HPDE6-E6E7 (cell line): ENCODE data around the gene RPGRIP1L.
A peak's percentile ranks its signal among the peaks of the same experiment; 100 is the strongest.

Source experiments
- DNase-seq: peaks from one replicate; pipeline ENCODE4 v3.0.0; 2011; ENCODE audit warnings: missing footprints; ENCODE audit errors: extremely low spot score

Gene RPGRIP1L

DNA sequence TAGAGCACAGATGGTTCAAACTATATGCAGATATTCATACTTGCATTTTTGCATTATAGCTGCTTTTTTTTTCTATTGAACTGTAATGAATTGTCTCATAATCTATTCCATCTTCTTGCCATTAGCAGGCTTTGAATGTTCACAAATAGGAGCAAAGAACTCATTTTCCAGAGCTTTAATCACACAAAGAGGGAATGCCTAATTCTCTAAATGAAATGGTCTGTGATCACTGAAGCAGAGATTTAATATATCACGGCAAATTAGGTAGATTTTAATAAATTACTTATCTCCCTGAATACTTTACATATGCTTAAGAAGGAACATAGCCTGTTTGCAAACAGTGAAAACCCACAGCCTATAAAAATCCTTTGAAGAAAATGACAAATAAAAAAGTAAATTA is 103.0 kb downstream of the RPGRIP1L start:
- no peak for DNase-seq

DNA sequence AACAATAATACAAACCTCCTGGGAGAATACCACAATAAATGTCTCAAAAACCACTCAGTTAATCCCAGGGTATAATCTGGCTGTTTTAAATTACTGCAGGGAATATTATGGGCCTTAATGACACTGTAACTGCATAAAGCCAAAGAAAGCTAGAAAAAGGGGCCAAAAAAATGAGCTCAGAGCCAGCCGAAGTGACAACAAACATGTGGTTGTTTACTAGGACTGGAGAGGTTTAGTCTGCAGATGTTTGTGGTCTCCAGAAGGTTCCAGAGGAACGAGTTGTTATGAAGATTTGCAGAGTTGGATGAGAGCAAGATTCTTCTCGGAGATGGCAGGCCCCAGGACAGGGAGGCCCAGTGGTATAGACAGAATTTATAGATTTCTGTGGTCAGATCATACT is 103.5 kb downstream of the RPGRIP1L start:
- DNase-seq: no peak

DNA sequence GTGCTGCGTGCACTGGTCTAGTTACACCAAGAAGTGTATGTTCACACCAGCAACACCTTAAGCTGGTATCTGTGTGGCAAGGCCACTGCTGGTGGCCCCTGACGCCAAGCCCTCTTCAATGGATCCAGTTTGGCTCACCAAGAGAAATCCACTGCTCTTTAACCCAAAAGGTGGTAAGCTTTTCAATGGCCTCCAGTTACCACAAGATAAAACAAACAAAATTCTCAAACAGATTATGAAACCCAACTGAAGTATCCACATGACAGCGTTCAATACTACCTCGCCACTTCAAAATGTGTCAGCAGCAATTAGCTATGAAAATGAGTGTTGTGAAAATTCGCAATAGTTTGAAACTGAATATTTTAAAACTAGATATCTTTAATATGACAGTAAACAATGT is 104.1 kb downstream of the RPGRIP1L start:
- no peak for DNase-seq

DNA sequence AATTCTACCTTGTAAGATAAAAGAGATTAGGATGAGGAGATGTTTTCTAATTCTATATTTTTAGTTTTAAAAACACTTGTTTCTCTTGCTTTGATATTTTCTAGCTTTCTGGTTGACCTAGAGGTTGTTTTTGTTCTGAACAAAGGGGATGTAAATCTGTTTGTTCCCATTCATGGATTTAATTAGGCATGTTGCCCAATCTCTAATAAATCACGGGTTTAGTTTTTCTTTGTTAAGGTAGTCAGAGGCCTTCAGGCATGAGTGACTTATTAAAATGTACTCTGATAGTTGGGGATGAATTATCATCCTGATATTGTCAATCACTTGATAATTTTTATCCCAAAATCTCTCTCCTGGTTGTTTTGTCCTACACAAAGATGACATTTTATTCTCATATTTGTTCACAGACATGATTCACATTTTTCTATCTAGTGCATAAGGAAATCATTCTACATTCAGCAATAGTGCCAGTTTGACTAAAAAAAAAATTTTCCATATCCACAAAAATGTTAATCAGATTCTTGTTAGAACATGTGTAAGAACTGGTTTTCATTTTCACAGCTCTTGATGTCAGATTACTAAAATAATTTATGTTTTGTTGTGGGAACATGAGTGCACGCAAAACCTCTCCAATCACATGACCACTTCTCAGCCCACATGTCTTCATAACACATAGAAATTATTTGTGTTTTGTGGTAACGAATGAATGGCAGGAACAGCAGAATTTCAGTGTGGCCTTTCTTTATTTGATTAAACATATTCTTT is 105.0 kb downstream of the RPGRIP1L start:
- DNase-seq: no peak

DNA sequence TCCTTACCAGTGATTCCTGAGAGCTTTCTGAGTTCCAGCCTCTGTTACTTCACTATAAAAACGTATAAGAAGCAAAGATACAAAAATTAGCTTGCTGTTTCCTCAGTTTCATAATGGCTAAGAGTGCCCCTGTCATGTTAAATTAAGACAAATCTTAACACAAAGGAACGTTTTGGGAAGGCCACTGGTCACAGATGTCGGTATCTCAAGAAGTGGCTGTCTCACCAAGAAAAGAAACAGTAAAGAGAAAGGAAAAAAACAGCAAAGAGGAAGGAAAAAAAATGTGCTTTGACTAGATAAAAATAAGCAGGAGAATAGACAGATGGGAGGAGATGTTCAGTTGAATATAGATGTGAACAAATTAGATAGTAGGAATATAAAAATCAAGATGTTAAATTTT is 105.9 kb downstream of the RPGRIP1L start:
- no peak for DNase-seq

DNA sequence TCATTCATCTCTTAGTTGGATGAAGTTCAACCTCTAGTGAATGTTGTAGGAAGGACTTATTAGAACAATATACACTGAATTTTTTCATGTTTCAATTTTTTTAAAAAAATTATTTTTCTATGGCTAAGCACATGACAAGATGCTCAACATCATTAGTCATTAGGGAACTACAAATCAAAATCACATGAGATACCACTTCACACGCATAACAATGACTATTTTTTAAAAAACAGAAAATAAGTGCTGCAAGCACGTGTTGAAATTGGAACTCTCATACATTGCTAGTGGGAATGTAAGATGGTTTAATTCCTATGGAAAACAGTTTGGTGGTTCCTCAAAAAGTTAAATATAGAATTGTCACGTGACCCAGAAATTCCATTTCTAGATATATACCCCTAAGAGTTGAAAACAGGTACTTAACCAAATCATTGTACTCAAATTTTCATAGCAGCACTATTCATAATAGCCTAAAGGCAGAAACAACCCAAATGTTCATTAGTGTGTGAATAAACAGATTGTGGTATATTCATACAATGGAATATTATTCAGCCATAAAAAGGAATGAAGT is 115.5 kb downstream of the RPGRIP1L start:
- DNase-seq: no peak

DNA sequence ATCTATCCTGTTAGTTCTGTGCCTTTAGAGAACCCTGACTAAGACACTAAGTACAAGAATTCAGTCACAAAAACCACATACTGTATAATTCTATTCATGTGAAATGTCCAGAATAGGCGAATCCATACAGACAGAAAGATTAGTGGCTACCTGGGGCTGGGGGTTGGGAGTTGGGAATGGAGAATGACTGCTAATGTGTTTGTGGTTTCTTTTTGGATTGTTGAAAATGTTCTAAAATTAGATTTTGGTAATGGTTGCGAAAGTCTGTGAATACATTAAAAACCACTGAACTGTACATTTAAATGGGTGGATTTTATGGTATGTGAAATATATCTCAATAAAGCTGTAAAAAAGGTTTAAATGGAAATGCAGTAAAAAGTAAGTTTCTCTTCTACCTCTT is 120.3 kb downstream of the RPGRIP1L start:
- DNase-seq: no peak

DNA sequence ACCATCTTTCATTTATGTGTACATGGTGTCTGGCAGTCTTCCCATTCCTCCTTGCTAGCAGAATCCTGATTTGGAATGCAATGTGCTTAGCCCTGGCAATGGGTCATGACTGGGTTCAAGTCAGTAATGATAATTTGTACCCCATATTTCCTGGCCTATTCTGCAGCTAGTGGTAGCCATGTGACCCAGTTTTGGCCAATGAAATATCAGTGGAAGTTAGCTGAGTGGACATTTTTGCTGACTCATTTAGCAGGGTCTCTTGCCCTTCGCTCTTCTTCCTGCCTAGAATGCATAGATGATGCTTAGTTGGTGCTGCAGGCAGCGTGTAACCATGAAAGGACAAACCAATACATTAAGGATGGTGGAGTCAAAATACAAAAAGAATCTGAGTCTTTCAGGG is 121.9 kb downstream of the RPGRIP1L start:
- no peak for DNase-seq

DNA sequence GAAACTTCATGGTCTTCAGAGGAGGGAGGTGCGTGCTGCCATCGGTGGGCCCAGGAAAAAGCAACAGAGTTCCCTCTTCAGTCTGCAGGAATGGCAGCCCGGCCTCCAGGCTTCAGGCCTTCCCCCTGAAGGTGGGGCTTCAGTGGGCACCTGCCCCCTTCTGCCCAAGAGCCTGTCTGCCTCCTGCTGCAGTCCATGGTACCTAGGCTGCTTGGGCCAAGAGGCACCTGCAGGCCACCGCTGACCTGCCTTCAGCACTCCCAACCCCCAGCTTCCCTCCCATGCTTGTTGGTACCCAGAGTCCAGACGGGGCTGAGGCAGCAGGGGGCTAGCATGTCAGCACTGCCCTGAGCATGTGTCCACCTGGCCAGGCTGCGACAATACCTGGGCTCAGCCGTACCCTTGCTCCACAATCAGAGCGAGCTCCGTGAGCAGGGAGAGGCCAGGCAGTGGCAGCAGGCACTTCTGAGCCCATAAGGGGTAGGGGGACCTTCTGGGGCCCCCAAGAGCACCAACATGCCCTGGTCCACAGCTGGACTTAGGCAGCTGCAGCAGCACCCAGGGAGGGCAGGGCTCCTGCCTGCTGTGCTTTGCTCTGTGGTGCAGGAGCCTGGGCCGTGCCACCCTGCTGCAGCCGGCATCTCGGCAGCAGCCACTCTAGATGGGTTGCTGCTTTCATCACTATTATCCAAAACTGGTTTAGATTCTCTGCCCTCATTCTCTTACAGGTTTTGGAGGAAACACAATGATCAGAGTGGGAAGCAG is 123.4 kb downstream of the RPGRIP1L start:
- DNase-seq: no peak

DNA sequence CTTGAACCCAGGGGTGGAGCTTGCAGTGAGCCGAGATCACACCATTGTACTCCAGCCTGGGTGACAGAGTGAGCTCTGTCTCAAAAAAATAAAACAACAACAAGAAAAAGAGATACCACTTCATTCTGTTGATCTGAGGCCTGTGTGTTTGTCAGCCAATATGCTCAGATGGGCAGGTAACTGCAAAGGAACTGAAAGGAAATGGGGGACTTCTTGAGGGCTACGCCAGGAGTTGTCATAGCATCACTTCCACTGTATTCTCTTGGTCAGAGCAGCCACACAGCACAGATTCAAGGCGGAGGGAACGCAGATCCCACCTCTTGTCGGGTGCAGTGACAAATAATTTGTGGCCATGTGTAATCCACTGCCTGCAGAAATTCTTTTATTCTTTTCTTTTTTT is 126.8 kb downstream of the RPGRIP1L start:
- DNase-seq: no peak

DNA sequence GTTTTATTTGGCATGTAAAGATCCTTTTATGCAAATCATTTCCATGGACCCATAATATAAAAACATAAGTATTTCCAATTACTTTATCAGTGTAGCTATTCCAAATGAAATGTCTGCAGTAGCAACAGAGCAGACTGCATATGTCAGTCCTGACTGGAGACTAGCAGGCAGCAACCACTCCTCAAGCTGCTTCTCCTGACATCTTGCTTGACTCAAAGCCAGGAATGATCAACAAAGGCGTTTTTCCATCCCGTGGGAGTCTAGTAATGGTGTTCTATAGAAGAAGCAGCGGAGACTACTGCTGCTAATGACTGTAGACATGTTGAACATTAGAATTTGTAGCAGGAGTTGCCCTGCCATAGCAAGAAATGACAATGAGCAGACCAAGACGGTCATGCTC is 127.4 kb downstream of the RPGRIP1L start:
- DNase-seq: no peak

DNA sequence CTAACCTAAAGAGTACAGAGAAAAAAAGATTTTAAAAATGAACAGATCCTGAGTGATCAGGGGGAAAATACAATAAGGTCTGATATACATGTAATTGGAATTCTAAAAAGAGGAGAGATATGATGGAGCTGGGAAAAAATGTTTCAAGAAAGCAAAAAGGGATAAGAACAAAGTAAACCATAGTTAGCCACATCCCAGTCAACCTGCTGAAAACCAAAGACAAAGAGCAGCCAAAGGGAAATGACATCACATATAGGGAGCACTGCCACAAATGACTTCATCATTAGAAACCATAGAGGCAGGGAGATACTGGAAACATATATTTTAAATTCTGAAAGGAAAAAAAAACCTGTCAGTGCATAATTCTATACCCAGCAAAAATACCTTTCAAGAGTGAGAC is 131.9 kb downstream of the RPGRIP1L start:
- no peak for DNase-seq

DNA sequence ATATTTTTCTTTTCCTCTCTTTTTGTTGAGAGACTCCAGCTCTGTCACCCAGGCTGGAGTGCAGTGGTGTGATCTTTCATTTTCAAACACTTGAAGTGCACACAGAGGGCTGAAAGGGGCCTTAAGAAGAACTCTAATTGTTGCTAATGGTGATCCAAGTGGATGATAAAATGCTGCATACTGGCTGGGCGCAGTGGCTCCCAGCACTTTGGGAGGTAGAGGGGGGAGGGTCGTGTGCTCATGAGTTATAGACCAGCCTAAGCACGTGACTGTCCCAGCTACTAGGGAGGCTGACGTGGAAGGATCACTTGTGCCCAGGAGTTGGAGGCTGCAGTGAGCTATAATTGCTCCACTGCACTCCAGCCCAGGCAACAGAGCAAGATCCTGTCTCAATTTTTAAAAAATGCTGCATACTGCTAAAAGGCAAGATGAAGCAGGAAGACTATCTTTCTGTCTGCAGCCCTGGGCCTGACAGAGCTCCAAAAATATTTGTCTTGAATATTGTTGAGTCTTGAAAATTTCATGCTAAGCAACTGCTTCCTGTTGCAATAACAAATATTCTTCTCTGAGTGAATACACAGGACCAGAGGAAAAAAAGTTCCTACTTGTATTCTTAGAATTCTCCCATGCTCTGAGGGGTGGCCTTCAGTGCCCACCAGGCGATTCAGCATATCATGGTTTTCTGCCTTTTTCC is 137.0 kb downstream of the RPGRIP1L start:
- no peak for DNase-seq

DNA sequence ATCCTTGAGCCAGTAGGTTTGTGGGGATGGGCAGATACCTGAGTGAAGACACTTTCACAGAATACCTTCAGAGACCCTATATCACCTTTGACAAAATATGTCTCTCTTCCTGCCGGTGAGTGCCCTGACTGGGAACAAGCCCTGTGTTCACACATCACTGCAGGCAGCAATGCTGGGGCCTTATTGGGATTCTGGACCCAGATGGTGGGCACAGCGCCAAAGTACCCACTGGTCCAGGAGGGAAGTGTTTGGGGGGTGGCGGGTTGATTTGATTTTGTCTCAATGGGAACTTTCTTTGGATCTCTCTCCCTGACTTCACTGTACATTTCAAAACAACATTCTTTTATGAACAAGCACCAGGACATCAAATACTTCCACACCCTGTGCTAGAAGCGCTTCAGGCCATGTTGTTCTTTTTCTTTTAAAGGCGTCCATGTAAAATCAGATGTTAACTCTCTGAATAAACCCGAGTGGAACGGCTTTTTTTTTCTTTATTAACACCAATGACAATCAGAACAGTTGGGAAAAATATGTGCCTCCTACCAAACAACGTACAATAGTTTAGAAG is 138.3 kb downstream of the RPGRIP1L start:
- no peak for DNase-seq

DNA sequence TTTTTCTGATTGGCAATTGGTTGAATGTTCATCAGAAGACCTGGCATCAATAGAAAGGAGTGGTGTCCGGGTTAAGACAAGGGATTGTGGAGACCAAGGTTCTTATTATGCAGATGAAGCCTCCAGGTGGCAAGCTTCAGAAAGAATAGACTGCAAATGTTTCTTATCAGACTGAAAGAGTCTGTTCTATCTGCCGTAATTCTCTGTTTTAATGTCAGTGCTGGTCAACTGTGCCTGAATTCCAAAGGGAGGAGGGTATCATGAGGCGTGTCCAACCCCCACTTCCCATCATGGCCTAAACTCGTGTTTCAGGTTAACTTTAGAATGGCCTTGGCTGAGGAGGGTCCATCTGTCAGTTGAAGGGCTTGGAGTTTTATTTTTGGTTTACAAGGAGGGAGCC is 140.2 kb downstream of the RPGRIP1L start:
- DNase-seq: no peak

DNA sequence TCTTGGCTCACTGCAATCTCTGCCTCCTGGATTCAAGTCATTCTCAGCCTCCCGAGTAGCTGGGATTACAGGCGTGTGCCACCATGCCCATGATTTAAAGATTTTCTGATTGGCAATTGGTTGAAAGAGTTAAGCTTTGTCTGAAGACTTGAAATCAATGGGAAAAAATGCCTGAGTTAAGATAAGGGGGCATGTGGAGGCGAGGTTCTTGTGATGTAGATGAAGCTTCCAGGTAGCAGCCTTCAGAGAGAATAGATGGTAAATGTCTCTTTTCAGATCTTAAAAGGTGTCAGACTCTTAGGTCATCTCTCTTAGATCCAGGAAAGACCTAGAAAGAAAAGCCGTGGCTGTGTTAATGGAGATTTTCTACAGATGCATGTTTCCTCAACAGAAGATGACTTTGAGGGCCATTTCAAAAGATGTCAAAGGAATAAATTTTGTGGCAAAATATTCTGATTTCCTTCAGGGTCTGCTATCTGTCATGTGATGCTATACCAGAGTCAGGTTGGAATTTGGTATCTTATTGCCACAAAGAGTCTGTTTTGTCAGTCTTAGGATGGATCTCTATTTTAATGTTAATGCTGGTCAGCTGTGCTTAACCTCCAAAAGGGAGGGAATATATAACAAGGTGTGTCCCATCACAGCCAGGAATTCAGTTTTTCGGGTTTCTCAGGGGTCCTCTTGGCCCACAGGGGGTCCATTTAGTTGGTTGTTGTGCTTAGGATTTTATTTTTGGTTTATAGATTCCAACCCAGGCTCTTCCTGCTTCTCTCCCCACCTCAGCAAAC is 142.4 kb downstream of the RPGRIP1L start:
- DNase-seq: no peak

DNA sequence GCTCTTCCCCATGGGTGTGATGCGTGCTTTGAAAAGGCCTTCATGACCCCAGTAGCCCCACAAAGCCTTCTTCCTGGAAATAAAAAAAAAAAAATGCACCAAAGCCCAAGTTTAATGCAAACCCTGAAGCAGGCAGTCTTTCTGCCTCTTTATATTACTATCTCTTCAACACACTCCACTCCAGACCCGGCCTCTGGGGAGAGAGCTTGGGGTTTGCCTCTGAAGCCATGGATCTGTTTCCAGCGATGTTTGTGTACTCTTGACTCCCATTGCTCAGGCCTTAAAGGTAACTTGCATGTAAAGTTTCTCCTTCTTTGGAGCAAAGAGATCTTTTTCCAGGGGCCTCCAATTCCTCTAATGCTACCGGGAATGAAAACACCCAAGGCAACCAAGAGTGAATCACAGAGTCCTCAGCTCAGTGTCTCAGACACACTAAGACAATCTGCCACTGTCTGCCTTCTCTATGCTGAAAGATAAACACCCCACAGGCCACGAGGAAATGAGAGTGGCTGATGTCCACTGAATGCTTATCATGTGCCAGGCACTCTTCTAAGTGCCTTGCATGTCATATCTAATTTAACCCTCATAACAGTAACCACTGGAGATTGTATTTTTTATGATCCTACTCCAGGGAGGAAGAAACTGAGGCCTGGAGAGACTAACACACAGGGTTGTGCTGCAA is 144.2 kb downstream of the RPGRIP1L start:
- DNase-seq: no peak

DNA sequence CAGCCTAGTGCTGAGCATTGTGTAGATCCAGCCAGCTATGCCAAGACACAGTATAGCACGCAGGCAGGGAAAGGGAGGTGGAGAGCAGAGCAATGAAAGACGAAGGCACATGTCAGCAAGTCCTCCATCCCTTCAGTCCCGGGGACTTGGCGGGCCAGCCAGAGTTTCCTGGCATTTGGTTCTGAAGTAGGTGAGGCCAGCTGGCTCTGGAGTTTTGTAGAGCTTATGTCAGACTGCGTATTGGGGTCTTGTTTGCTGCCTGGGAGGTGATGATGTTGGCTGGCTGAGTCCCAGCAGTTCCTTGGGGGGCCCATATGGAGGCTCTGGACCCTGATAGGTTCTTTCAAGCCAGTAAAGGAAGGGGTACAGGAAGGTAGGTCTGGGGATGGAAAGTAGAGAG is 144.9 kb downstream of the RPGRIP1L start:
- no peak for DNase-seq

DNA sequence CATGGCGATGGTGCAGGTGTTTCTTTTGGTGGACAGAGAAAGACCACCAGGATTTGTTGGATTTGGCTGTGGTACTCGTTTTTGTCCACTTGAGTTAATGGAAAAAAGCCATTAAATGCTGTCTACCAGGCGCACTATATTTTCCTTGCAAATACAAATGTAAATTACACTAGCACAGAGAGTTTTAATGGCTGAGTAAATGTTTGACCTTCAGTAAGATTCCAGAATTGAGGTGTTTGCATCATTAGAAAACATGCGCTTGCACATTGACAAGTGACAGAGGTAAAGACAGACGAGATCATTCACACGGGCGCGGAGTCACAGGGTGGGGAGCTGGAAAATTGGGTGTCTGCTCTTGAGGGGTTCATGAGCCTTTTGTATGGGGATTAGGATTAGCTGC is 147.1 kb downstream of the RPGRIP1L start:
- DNase-seq: no peak

DNA sequence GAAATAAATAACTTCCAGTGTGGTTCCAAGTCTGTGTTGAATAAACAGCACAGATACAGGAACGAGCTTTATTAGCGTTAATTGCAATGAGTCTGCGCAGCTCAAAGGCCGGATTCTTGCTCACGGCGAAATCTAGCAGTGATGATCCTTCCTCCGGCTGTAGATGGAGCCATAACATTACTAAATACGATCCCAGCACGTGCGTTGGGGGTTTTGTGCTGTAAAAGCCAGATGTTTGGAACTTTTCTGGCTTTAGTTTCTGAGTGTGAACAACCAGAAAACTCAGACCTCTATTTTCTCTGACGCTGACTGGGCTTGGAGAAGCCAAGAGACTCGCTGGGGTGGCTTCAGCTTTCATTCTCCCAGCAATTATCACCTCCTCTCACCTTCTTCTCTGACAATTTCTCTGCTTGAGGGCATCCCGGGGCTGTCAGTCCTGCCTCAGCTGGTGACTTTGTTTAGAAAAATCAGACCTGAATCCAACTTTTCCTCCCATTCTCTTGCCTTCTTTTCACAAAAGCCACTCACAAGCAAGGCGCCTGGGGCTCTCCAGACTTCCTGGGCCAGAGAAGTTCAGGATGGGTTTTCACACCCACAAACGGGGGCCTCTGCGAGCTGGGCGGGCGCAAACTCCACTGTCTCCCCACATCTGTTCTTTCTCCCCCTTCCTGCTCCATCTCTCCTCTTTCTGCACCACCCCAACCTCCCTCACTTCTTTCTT is 153.5 kb downstream of the RPGRIP1L start:
- DNase-seq: peak; percentile 76
